ENCODE data around the gene PLGLB2. TPM values are rescaled to one million over a fixed set of nuclear protein-coding genes. Genes with fewer than 3 reads are reported as not detected.
"Not testable (repeated sequence)": the region's sequence is repeated elsewhere in the genome, so short reads cannot be mapped to it uniquely, and the experiment has no call there.

Gene PLGLB2
- not detected in 2 replicates for total RNA-seq (2014; rRNA removed; shearing (Covaris generic))
- not detected in 2 replicates for polyA plus RNA-seq (2015; cell fraction: cytosol; rRNA removed)
- polyA plus RNA-seq (2015; cell fraction: nucleus; rRNA removed), result 12.8 TPM in 1 of 2 replicates, not detected in the other

GRCh38 chr2:87747791-87748190, at the start of gene PLGLB2:
Gene PLGLB2, plus strand, starts transcription at chr2:87748087. Its CDS starts 67 bp downstream, at chr2:87748154.
- in situ Hi-C loops (cut with HindIII; ENCODE audit: low pct_unique_long_range_greater_than_20kb, low sequenced_read_pairs); DNase-seq (ENCODE audit: low read depth, low spot score): not testable (repeated sequence)

DNA sequence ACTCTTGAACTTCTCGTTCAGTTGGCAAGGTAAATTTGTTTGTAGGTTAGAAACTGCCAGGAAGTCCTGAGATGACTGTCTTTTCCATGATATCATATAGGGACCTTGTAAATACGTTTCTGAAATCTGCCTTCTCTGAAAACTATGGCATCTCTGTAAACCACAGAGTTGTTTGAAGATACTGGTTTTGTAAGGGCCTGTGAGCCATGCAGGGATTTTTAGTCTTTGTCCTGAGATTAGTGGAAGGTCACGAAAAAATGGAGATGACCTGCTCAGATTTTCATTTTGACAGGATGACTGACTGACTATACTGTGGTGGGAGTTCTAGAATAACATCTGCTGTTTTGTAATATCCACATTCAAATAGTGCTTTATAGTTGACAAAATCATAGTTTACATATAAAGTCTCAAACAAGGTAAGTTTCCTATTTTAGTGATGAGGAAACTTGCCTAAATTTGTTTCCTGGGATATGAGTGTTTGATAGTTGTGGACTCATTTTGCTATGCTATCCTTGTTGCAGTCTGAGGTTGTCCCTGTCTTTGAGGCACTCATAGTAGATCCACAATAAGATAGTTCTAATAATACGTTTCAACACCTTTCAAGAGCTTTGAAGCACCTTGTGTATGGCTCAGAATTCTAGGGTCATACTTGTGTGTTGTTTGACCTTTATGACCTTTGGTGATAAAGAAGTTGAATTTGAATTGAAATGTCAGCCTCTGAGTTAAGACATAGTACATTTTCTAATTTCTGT, 43.1 kb upstream of the PLGLB2 start:
- DNase-seq (ENCODE audit: low read depth, low spot score); in situ Hi-C loops (cut with HindIII; ENCODE audit: low pct_unique_long_range_greater_than_20kb, low sequenced_read_pairs): not testable (repeated sequence)

DNA sequence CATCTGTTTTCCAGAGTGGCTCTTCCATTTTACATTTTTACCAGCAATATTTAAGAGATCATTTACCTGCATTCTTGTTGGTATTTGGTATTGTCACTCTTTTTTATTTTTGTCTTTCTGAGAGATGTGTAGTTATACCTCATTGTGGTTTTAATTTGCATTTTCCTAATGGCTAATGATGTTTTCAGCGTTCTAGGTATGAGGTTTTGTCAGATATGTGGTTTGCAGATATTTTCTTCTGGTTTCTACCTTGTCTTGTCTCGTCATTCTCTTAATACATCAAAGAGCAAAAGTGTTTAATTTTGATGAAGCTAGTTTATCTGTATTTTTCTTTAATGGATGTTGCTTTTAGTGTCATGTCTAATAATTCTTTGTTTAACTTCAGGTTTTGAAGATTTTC, 39.5 kb upstream of the PLGLB2 start:
- DNase-seq (ENCODE audit: low read depth, low spot score); in situ Hi-C loops (cut with HindIII; ENCODE audit: low pct_unique_long_range_greater_than_20kb, low sequenced_read_pairs): not testable (repeated sequence)

DNA sequence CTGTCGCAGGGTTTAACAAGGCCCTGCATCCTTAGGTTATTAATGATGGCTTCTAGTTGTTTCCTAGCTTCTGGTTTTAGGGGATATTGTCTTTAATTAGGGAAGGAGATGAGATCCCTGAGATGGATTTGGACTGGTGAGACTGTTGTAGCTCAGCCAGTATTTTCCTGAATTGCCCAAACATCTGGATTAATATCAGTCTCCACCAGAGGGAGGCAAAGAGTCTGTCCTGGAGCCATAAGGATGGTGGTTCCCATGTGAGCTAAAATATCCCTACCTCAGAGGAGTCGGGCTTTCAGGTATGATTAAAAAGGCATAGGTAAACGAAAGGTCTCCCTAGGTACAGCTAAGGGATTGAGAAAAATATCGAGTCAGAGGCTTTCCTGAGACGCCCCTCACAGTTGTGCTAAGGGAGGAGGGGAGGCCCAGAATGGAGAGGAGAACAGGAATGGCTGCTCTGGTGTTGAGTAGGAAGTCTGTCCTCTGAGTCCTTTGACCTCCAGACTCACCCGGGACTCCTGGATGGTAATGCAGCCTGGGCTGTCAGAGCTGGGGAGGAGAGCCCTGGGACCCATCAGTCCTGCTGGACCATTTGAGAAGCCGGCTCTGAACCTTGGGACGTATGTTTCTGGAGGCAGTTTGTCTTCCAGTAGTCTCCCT, 19.8 kb upstream of the PLGLB2 start:
- in situ Hi-C loops (cut with HindIII; ENCODE audit: low pct_unique_long_range_greater_than_20kb, low sequenced_read_pairs); DNase-seq (ENCODE audit: low read depth, low spot score): not testable (repeated sequence)

GRCh38 chr2:87740928-87741327, 7.0 kb upstream of the PLGLB2 start:
- in situ Hi-C loops (cut with HindIII; ENCODE audit: low pct_unique_long_range_greater_than_20kb, low sequenced_read_pairs); DNase-seq (ENCODE audit: low read depth, low spot score): not testable (repeated sequence)

DNA sequence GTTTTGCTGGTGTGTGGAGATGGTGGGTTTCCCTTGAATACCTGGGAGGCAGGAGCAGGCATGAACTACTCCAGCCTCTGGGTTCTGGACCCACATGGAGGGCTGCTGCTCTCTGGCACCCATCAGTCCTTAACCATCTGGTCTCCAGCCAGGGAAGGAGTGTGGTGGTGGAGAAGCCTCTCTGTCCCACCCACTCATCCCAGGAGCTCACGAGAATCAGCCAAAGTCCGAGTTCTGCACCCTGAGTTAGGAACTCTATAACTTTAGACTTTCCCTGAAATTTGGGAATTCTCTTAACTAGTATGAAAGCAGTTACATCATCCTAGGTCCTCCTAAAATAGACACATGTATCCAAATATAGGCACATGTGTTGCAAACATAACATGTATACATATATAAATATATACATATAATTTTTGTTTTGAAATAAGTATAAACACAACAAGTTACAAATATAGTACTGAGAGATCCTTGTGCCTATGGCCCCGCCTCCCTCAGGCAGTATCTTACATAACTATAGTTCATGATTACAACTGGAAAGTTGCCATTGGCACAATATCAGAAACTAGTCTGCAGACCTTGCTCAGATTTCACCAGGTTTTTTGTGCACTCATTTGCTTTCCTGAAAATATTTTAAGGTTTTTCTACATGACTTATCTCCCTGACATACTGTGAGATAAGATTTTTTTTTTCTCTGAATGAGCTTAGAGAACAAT, 5.3 kb upstream of the PLGLB2 start:
- in situ Hi-C loops (cut with HindIII; ENCODE audit: low pct_unique_long_range_greater_than_20kb, low sequenced_read_pairs), result not testable (repeated sequence)

GRCh38 chr2:87743638-87744037, 4.2 kb upstream of the PLGLB2 start:
- in situ Hi-C loops (cut with HindIII; ENCODE audit: low pct_unique_long_range_greater_than_20kb, low sequenced_read_pairs); DNase-seq (ENCODE audit: low read depth, low spot score): not testable (repeated sequence)

More for the DNA sequence above, 5.3 kb upstream of the PLGLB2 start:
- not testable (repeated sequence) for DNase-seq (ENCODE audit: low read depth, low spot score)

DNA sequence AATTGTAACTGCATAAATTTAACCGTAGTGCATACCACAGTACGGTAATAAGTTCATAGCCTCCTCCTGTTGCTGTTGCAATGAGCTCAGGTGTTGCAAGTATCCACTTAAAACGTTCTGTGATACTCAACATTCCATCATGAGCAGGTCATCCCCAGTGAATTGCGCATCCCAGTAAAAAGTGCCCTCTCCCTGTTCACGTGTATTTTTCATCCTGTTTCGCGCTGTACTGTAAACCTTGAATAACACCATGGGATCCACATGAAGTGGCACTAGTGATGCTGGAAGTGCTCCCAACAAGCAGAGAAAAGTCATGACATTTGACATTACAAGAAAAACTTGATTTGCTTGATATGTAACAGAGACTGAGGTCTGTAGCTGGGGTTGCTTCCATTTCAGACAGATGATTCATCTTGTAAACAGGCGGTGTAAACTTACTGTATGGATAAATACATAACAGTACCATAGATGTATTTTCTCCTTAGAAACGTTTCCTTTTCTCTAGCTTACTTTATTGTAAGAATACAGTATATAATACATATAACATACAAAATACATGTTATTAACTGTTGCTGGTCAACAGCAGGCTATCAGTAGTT, 2.4 kb upstream of the PLGLB2 start:
- in situ Hi-C loops (cut with HindIII; ENCODE audit: low pct_unique_long_range_greater_than_20kb, low sequenced_read_pairs); DNase-seq (ENCODE audit: low read depth, low spot score): not testable (repeated sequence)

- in situ Hi-C loops (cut with HindIII; ENCODE audit: low pct_unique_long_range_greater_than_20kb, low sequenced_read_pairs), result not testable (repeated sequence)
These were observed 637 bp downstream of the PLGLB2 start for GRCh38 chr2:87748524-87748923.

GRCh38 chr2:87750560-87750959, 2.7 kb downstream of the PLGLB2 start:
- DNase-seq (ENCODE audit: low read depth, low spot score); in situ Hi-C loops (cut with HindIII; ENCODE audit: low pct_unique_long_range_greater_than_20kb, low sequenced_read_pairs): not testable (repeated sequence)

More at GRCh38 chr2:87748524-87748923, 637 bp downstream of the PLGLB2 start:
- DNase-seq (ENCODE audit: low read depth, low spot score), result not testable (repeated sequence)

DNA sequence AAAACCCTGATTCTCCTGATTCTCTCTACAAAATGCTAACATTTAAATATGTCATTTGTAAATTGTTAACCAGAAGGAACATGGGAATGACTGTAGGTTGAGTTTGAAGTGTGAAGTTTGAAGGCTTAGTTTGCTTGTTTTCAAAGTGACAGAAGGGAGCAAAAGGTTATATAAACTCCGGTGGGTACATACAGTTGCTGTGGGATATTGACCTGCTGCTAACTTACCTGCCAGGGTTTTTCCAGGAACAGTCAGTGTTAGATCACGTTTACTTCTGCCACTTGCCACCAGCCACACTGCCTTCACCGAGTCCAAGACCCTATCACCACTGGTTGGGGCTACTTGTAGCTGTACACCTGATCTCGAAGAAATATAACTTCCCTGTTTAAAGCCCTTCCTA, 6.9 kb downstream of the PLGLB2 start:
- DNase-seq (ENCODE audit: low read depth, low spot score); in situ Hi-C loops (cut with HindIII; ENCODE audit: low pct_unique_long_range_greater_than_20kb, low sequenced_read_pairs): not testable (repeated sequence)

Other genes with a start within 250 kb of the PLGLB2 start
- 1.9 and 2.8 TPM in 2 replicates for gene RGPD2, start 77.7 kb downstream of the PLGLB2 start, total RNA-seq (2014; rRNA removed; shearing (Covaris generic))

All from SK-MEL-5 (cell line).